ENCODE measurements around the gene COA3.

DNA sequence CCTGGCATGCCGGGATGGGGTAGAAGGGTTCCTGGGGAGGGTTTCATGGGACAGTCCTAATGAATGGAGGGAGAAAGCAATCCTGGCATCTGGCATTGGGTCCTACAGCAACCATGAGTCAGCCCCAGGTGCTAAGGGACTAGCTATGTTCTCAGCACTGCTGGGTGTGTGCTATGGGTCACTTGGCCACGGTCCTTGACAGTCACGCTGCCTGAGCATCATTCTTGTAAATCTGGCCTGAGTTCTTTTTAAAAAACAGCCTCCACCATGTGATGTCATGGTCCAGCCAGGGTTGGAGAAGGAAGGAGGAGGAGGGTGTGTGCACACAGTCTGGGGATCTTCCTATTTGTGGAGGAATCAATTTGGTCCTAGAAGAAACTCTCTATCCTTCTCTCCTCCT lies 43.7 kb downstream of the COA3 start:
- TF ChIP-seq, protein P1, sequence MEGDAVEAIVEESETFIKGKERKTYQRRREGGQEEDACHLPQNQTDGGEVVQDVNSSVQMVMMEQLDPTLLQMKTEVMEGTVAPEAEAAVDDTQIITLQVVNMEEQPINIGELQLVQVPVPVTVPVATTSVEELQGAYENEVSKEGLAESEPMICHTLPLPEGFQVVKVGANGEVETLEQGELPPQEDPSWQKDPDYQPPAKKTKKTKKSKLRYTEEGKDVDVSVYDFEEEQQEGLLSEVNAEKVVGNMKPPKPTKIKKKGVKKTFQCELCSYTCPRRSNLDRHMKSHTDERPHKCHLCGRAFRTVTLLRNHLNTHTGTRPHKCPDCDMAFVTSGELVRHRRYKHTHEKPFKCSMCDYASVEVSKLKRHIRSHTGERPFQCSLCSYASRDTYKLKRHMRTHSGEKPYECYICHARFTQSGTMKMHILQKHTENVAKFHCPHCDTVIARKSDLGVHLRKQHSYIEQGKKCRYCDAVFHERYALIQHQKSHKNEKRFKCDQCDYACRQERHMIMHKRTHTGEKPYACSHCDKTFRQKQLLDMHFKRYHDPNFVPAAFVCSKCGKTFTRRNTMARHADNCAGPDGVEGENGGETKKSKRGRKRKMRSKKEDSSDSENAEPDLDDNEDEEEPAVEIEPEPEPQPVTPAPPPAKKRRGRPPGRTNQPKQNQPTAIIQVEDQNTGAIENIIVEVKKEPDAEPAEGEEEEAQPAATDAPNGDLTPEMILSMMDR (IDR thresholded peaks at IDR 0.05), result no peak
- TF ChIP-seq, protein P2, sequence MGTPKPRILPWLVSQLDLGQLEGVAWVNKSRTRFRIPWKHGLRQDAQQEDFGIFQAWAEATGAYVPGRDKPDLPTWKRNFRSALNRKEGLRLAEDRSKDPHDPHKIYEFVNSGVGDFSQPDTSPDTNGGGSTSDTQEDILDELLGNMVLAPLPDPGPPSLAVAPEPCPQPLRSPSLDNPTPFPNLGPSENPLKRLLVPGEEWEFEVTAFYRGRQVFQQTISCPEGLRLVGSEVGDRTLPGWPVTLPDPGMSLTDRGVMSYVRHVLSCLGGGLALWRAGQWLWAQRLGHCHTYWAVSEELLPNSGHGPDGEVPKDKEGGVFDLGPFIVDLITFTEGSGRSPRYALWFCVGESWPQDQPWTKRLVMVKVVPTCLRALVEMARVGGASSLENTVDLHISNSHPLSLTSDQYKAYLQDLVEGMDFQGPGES (IDR thresholded peaks at IDR 0.05; ENCODE audit: low read depth, low read length), result no peak
- no peak for TF ChIP-seq TAF1 (IDR thresholded peaks at IDR 0.05; ENCODE audit: borderline replicate concordance, low read depth, low read length)
- TF ChIP-seq POLR2AphosphoS5 (IDR thresholded peaks at IDR 0.05; ENCODE audit: low read depth, low read length), result no peak
- no peak for TF ChIP-seq SIN3A (IDR thresholded peaks at IDR 0.05; ENCODE audit: borderline replicate concordance, low read depth, low read length)
- TF ChIP-seq FOXM1 (IDR thresholded peaks at IDR 0.05; ENCODE audit: low read depth), result no peak

Measured in SK-N-SH (cell line).